GM21825 (cell line): ENCODE measurements around the gene HHIPL1.
A peak's percentile ranks its signal among the peaks of the same experiment; 100 is the strongest.

ENCODE experiments used
- ATAC-seq: cut with Tn5 transposase; IDR thresholded peaks from one replicate; pipeline ENCODE4 v1.9.1; 2021; ENCODE audit warnings: mild to moderate bottlenecking, moderate library complexity; ENCODE audit not compliant: unreplicated experiment

The HHIPL1 gene

DNA sequence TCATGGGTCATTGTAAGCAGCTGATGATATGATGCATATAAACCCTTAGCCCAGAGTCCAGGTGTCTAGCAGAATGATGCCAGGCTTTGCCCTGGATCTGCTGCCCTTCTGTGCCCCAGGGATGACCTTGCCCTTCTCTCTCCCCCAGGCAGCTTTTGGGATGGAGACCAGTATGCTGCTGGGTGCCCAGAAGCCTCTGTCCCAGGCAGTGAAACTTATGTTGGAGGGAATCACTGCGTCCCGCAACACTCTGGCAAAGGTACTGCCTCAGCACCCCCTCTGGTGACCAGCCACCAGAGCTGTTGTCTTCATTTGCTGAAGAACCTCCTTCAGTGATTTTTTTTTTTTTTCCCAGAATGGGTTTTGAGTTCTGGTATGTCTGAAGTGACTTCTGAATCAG, 62.5 kb downstream of the HHIPL1 start:
- no peak for ATAC-seq

DNA sequence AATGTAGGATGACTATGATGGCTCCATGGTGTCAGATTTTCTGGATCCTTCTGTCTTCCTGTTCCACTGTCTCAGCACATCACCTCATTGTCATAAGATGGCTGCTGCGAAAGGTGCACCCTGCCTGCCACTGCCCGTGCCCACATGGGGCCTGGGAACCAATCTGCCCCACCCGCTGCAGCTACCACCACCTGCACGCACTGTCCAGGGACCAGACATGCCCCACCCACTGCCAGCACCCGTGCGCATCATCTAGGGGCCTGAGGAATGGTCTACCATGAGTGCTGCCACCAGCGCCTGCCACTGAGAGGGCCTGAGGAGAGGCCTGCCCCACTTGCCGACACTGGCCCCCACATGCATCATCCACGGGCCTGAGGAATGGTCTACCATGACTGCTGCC, 63.0 kb downstream of the HHIPL1 start:
- no peak for ATAC-seq

DNA sequence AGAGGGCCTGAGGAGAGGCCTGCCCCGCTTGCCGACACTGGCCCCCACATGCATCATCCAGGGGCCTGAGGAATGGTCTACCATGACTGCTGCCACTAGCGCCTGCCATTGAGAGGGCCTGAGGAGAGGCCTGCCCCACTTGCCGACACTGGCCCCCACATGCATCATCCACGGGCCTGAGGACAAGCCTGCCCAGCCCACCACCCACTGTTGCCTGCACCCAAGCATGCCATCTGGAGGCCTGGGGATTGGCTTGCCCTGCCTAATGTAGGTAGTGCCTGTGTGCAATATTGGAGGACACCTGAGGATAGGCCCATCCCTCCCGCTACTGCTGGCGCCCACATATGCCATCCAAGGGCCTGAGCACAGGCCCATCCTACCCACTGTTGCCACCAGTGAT, 63.5 kb downstream of the HHIPL1 start:
- ATAC-seq, result no peak

DNA sequence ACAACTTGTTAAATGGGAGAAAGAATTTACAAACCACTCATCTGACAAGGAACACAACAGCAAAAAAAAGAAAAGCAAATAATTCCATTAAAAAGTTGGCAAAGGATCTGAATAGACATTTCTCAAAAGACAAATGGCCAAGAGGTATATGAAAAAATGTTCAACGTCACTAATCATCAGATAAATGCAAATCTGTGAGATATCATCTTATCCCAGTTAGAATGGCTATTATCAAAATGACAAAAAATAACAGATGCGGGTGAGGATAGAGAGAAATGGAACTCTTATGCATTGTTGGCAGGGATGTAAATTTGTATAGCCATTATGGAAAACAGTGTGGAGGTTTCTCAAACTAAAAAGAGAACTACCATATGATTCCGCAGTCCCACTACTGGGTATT, 69.0 kb downstream of the HHIPL1 start:
- ATAC-seq, result no peak

DNA sequence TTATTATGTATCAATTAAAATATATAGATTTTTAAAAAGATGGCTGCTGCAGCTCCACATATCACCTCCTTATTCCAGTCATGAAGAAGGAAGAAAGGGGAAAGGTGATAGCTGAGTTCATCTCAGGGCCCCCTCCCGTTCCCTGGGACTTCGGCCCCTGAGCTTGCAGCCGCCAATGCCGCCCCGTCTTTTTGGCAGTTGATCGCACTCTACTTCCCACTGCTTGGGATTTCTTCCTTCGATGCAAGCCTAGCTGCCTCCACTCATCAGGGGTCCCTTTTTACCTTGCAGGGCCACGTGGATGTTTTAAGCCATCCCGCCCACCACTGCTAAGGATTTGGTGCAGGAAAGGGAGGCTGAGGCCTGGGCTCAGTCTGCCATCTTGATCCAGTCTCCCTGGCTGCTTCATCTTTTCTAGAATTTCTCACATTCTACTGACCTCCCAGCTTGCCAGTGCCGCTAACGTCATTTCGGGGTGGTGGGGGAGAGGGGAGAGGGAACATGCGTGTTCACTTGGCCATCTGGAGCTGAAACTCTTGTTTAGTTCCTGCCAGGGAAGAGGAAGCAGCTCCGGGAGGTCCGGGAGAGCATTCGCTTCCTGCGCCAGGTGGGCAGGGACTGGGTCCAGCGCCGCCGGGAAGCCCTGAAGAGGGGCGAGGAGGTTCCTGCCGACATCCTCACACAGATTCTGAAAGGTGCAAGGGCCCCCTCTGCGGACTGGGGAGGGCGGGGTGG, 70.5 kb downstream of the HHIPL1 start:
- ATAC-seq, result no peak

DNA sequence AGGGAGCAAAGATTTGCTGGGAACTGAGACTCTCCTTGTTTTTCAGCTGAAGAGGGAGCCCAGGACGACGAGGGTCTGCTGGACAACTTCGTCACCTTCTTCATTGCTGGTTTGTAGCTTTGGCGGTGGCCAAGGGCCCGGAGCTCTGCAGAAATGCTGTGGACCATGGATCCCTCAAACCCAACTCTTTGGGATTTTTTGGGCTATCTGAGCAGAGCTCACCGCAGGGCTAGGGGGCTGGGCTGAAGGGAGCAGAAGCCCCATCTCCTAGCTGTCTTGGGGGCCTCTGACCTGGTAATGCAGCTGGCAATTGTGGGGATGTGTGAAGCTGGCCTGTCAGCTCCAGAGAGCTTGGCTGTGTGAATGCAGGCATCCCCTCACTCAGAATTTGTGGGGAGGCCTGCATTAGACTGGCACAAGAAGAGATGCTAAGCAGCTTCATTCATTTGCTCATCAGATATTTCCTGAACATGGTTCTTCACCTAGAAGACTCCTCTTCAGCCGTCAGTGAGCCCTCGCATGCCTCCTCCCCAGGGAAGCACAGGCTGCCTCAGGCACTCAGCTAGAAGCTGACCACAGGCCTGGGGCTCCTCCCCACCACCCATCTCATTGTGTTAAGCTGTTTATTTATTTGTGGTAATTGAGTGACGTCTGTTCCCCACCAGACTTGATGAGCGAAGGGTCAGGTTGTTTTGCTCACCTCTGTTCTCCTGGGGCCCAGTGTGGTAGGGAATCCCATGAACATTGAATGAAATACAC, 71.3 kb downstream of the HHIPL1 start:
- ATAC-seq, result no peak

DNA sequence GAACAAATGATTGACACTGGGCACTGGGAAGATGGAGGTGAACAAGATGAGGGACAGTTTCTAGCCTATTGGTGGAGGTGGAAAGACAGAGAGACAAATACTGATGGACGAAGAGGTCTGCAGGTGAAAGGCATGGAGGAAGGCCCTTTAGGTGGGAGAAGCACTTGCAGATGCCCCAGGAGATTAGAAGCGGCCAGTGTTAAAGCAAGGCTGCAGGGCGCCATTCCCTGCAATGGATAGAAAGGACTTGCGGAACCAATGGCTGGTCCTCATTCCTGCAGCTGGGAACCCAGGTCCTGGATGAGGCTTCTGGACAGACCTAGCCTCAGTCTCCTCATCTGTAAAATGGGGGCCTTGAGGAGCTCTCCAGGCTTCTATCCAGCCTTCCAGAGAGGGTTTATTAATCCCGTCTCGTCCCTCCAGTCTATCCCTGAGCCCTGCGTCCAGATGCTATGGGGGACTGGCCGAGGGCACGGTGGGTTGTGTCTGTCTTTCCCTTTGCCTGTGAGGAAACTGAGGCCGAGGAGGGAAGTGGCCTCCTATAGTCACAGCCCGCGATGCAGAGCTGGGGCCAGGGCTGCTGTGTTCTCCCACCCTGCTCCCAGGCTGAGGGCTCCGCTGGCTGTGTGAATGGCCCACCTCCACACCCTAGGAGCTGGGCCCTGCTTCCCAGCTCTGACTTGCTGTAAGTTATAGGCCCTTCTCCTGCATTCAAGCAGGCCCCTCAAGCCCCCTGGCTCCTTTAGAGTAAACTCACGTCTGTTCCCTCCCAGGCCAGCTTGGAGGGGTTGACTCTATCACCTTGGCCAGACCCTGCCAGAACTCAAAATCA, 72.1 kb downstream of the HHIPL1 start:
- ATAC-seq, result no peak

DNA sequence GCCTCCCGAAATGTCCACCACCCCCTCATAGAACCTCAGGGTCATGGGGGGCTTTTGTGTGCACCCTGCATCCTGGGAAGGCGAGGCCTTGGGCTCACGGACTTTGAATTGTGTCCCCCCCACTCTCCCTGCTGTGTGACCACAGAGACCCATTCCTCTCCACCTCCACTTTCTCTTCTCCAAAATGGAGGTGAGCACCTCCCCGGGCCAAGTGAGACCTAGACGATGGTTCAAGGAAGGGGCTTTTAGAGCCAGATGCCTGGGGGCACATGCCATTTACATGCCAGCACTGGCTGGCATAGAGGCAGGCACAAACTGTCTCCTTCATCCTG, 72.7 kb downstream of the HHIPL1 start:
- no peak for ATAC-seq

DNA sequence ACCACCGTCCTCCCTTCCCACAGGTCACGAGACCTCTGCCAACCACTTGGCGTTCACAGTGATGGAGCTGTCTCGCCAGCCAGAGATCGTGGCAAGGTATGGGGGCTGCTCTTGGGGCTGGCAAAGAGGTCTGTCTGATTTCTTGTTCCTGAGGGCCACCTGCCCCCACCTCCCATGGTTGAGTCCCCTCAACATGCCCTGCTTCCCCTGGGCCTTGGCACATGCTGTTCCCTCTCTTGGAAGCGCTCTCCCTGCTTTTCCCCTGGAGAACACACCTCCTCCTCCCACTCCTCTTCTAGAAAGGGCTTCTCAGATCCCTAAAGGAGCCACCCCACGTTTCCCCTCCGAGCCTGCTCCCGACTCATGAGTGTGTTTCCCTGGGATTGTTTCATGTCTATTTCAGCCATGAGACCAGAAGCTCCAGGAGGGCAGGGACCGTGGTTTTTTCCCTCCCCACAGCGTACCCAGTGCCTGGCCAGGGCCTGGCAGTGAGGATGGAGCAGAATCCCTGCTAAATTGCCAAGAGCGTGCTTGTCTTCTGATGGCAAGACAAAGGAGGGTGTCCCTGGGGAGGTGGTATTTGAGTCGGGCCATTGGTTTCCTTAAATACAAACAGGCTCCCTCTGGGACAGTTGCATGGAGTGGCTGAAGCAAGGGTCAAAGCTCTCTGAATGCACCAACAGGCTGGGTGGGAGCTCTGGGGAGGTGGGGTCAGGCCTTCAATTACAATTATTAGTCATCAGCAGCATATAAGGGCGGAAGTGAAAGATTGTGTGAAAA, 73.3 kb downstream of the HHIPL1 start:
- ATAC-seq, result peak; percentile 78

DNA sequence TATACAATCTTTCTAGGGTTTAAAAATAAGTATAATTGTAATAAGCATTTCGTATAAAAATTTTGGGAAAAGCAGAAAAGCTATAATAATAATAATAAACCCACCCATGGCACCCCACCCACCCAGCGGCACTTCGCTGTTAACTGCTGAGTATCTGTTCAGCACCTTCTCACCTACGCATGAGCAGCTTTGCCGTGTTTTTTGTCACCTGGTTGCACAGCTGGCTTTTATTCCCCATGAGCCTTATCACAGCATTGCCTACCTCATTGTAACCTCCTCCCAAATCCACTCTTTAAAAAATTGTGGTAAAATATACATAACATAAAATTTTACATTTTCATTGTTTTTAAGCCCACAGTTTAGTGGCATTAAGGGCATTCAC, 73.9 kb downstream of the HHIPL1 start:
- no peak for ATAC-seq

DNA sequence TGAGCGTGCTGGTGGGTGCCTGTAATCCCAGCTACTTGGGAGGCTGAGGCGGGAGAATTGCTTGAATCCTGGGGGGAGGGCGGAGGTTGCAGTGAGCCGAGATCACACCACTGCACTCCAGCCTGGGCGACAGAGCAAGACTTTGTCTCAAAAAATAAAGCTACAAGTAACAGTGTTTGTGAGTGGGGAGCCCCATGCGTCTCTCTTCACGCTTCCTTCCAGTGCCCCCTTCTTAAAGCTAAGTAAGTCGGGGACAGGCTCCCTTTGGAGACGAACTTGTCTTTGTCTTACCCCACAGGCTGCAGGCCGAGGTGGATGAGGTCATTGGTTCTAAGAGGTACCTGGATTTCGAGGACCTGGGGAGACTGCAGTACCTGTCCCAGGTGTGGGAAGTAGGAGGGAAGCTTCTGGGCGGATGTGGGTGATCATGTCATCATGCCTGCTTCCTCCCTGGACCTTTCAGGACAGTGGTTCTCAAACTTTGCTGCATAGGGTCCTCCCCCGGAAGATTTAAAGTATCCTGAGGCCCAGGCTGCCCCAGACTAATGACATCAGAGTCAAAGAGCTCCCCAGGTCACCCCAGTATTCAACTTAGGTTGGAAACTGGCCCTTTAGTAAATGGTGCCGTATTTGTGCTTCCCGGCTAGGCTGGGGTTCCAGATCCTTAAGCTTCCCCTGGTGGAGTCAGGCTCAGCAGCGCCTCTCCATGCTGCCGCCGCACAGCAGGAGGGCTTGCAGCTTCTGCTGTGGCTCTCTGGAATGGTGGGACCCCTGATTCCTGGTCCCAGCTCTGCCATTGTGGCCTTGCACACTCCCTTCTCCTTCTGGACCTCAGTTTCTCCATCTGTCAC, 76.2 kb downstream of the HHIPL1 start:
- ATAC-seq, result no peak

DNA sequence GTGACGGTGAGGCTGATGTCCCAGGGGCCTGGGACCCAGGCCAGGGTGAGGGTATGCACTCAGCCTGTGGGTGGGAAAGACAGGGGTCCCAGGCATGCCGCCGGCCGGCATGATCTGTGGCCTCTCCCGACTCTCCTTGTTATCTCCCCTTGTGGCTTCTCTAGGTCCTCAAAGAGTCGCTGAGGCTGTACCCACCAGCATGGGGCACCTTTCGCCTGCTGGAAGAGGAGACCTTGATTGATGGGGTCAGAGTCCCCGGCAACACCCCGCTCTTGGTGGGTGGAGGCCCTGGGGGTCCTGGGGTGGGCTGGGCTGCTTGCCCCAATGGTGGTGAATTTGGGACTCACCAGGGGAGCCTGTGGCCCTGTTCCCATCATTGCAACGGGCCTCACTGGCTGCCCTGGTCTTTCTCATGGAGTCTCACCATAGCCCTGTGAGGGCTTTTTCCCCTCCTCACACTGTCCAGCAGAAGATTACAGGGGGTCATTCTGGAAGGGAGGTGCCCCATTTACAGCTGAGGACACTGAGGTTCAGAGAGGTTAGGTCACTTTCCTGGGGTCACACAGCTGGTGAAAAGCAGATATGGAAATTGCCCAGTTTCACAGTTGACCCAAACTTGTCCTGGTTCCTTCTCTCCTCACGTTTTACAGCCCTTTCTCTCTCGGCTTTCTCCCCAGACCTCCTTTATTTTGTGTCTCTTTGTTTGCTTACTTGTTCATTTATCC, 77.0 kb downstream of the HHIPL1 start:
- no peak for ATAC-seq

DNA sequence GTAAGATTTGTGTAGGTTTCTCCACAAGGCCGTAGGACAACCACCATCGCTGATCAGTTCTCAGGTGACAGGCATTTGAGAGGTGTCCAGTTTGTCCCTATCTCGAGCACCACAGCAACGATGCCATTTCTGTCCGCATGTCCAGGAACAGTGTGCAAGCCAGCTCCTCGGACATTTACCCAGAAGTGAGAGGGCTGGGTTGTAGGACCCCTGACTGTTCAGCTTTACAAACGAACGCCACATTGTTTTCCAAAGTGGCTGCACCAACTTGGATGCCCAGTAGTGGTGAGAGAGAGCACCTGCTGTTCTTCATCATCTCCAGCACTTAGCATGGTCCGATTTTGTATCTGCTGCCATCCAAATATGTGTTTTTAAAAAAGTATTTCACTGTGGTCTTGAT, 77.8 kb downstream of the HHIPL1 start:
- ATAC-seq, result no peak

DNA sequence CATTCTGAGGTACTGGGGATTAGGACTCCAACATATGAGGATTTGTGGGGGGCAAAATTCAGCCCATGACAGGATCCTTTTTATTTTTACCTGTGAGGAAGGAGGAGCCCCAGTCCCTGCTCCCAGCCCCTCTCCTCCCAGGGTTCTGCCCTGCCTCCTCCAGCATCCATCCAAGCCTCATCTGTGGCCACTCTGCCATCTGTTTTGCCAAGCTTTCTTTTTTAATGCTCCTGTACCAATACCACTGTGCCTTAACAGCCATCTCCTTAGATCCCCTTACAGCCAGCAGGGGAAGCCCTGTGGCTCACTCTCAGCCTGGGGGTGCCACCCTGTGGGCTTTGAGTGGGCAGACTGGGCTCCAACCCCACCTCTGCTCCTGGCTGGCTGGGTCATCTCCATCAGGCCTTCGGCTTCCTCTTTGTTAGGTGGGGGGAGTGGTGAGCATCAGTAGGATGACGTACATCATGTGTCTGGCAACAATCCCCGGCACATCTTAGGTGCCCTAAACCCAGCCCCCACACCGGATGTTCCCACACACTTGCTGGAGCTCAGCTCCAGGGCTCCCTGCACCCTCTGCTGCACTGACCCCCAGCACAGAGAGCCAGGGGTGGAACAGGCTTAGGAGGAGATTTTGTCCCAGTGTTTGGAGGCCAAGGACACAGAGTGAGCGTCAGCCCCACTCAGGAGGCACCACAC, 79.4 kb downstream of the HHIPL1 start:
- ATAC-seq, result no peak

DNA sequence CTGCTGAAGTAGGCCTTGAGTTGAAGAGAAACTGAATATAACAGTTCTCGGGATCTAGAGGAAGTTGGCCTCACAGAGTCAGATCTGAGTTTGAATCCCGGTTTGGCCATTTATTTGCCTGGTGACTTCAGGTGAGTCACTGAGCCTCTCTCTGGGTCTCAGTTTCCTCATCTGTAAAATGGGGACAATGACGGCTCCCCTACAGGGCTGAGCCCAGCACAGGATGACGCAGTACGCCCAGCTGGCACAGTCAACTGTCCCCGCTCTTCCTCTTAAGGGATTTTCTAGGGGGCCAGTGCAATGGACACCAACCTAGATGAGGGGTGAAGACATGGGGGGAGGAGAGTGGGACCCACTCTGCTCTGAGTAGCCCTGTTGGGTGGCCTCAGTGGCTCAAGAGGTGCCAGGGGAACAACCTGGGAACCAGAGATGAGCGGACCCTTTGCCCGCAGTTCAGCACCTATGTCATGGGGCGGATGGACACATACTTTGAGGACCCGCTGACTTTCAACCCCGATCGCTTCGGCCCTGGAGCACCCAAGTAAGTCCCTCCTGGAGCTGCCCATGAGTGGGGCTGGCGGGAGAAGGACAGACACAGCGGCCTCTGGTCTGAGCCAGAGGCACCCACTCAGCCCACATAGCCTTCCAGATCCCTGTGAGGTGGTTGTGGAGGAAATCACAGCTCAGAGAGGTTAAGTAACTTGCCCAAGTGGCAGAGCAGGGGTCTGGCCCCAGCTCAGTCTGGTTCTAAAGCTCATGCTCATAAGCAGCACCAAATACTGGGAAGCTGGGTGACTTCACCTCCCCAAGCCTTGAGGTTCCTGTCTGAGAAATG, 80.2 kb downstream of the HHIPL1 start:
- ATAC-seq, result no peak

DNA sequence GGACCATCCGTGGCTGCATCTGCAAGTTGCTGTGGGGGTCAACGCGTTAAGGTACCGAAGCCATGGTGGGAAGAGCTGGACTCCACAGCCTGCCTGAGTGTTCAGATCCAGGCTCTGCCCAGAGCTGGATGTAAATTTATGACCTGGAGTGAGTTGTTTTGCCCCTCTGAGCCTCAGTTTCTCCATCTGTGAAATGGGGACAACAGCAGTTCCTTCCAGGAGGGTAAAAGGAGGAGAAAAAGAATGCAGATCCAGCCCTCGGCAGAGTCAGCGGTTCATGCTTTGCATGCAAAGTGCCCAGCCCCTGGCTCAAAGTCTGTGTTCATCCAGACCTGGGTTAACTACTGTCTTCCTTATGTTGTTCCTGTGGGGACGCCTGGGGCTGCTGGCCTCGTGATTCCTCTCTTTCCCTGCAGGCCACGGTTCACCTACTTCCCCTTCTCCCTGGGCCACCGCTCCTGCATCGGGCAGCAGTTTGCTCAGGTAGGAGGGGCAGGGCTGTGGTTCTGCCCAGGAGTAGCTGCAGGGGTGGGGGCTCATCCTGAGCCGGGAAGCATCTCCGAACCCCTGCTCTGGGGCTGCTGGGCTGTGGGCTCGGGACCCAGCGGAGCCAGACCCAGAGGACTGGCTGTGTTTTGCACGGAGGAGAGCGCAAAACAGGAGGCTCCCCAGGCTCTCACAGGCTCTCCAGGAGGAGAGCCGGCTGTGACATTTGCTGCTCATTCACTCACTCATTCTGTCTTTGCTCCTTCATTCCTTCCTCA, 81.0 kb downstream of the HHIPL1 start:
- ATAC-seq, result no peak

DNA sequence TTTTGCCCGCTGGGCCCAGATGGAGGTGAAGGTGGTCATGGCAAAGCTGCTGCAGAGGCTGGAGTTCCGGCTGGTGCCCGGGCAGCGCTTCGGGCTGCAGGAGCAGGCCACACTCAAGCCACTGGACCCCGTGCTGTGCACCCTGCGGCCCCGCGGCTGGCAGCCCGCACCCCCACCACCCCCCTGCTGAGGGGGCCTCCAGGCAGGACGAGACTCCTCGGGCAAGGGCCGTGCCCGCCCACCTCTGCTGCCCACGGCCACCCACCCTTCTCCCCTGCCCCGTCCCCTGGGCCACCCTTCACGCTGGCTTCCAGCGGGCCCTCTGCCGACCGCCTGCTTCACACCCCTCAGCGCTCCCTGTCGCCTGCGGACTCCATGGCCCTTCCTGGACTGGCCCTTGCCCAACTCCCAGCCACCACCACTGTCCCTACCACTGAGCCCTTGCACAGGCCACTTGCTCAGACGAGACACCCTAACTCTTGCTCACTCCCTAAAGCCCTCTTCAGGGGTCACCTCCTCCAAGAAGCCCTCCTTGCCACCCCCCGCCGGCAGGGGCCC, 81.7 kb downstream of the HHIPL1 start:
- no peak for ATAC-seq
